Measurements from ENCODE around the gene MCTP1. TPM values are rescaled to one million over a fixed set of nuclear protein-coding genes. Genes with fewer than 3 reads are reported as not detected.

Gene MCTP1
- total RNA-seq, 4 donors from 2014 or later, result 3.5 to 19.8 (median 5.8) TPM

DNA sequence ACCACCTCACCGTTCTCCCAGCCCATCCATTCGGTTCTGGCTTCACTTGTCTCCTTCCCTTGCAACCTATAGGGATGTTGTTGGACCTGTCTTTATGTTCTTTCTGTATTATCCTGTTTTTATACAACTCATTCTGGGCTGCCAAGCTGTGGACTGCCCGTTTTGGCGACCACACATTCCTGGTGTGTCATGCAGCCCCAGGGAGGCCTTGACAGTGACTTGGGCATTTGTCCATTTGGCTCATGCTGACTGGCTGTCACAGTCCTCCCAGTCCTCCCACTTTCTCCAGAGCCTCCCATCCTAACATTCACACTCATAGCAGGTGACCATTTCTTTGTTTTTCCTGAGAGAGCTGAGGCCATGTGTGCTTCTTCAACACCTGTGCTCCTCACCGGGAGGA, 530.1 kb downstream of the MCTP1 start:
- no peaks in the 10 kb centered on the region for H3K36me3 ChIP-seq
- intact Hi-C loops (cut with DNase I), result no loop called here
- H3K9me3 ChIP-seq, result no peaks in the 10 kb centered on the region
- H3K27ac ChIP-seq, result no peak overlapping the region
- TF ChIP-seq POLR2A (IDR thresholded peaks at IDR 0.05), result no peak
- TF ChIP-seq, protein P1, sequence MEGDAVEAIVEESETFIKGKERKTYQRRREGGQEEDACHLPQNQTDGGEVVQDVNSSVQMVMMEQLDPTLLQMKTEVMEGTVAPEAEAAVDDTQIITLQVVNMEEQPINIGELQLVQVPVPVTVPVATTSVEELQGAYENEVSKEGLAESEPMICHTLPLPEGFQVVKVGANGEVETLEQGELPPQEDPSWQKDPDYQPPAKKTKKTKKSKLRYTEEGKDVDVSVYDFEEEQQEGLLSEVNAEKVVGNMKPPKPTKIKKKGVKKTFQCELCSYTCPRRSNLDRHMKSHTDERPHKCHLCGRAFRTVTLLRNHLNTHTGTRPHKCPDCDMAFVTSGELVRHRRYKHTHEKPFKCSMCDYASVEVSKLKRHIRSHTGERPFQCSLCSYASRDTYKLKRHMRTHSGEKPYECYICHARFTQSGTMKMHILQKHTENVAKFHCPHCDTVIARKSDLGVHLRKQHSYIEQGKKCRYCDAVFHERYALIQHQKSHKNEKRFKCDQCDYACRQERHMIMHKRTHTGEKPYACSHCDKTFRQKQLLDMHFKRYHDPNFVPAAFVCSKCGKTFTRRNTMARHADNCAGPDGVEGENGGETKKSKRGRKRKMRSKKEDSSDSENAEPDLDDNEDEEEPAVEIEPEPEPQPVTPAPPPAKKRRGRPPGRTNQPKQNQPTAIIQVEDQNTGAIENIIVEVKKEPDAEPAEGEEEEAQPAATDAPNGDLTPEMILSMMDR (IDR thresholded peaks at IDR 0.05), result no peak
- H3K4me3 ChIP-seq, result no peak overlapping the region
- H3K27me3 ChIP-seq, result no peaks in the 10 kb centered on the region
- no peaks in the 10 kb centered on the region for H3K4me1 ChIP-seq
- WGBS, 2 donors, result 65% methylated on average over 5 of the region's 5 CpGs
- no peak for DNase-seq

DNA sequence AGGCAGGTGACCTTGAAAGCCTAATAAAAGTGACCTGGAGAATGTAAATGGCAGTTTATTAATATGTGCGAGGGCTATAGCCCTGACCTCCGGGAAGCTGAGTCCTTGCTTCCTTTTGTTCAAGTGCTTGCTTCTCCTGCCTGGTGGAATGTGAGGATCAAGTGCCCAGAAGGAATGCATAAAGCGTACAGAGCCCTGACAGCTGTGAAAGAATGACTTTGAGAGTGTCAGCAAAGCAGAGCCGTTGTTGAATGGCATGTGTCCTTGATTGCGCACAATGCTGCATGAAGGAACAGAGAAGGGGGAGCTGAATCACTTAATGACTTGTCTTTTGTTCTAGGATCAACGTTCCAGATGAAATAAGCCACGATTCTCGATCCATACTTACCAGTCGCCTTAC, 533.4 kb downstream of the MCTP1 start:
- WGBS, 2 donors, result 54 to 65% methylated on average over 8 to 9 of the region's 9 CpGs
- DNase-seq, result no peak

DNA sequence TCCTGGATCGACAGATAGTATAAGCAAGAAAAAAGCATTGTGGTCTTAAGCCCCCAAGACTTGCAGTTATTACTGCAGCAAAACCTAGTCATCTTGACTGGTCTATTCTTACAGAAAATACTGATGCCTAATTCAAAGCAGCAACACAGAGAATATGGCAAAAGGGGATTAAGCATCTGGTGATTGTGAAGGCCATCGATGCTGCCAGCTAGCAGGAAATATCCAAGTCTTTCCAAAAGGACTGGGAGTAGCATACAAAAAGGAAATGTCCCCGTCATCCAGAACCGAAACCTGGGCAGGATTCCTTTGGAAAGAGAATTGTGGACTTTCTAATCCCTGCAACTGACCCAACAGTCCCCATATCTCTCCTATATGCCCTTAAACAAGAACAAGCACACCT, 534.2 kb downstream of the MCTP1 start:
- Histone ChIP-seq H3K27me3 (no peaks in the 10 kb centered on the region), H3K4me3 (no peak overlapping the region), H3K27ac (no peak overlapping the region), H3K4me1 (no peaks in the 10 kb centered on the region), H3K9me3 (no peaks in the 10 kb centered on the region), H3K36me3 (no peaks in the 10 kb centered on the region)
- TF ChIP-seq, protein P1 (IDR thresholded peaks at IDR 0.05), result no peak
- 68 to 85% methylated on average over 4 of the region's 4 CpGs for WGBS, 2 donors
- intact Hi-C loops (cut with DNase I), result no loop called here
- no peak for DNase-seq

More for the DNA sequence above, 533.4 kb downstream of the MCTP1 start:
- intact Hi-C loops (cut with DNase I), result no loop called here
- no peaks in the 10 kb centered on the region for H3K4me1 ChIP-seq
- TF ChIP-seq, protein P1 (IDR thresholded peaks at IDR 0.05), result no peak
- no peak for TF ChIP-seq POLR2A (IDR thresholded peaks at IDR 0.05)
- no peaks in the 10 kb centered on the region for H3K27me3 ChIP-seq
- no peaks in the 10 kb centered on the region for H3K9me3 ChIP-seq
- no peak overlapping the region for H3K27ac ChIP-seq
- H3K4me3 ChIP-seq, result no peak overlapping the region
- no peaks in the 10 kb centered on the region for H3K36me3 ChIP-seq

DNA sequence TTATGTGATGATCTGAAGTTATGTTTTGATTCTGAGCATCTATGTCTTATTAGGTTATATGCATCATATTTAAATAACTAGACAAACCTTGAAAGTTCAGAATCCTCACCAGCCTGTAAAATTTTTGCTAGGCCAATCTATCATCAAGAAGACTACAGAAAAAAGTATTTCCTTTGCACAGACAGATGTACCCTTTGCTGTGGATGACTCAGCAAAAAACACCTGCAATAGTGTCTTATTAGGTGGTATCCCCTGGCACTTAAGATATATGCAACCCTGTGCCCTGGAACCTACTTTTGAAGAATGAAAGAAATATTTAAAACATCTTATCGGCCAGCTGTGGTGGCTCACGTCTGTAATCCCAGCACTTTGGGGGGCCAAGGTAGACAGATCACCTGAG, 535.9 kb downstream of the MCTP1 start:
- Histone ChIP-seq H3K36me3 (no peaks in the 10 kb centered on the region), H3K4me1 (no peaks in the 10 kb centered on the region), H3K9me3 (no peaks in the 10 kb centered on the region), H3K27ac (no peak overlapping the region), H3K27me3 (no peaks in the 10 kb centered on the region), H3K4me3 (no peak overlapping the region)
- intact Hi-C loops (cut with DNase I), result no loop called here
- DNase-seq, result no peak
- 73 to 90% methylated on average over 2 of the region's 2 CpGs for WGBS, 2 donors
- no peak for TF ChIP-seq POLR2A (IDR thresholded peaks at IDR 0.05)
- TF ChIP-seq, protein P1 (IDR thresholded peaks at IDR 0.05), result no peak

DNA sequence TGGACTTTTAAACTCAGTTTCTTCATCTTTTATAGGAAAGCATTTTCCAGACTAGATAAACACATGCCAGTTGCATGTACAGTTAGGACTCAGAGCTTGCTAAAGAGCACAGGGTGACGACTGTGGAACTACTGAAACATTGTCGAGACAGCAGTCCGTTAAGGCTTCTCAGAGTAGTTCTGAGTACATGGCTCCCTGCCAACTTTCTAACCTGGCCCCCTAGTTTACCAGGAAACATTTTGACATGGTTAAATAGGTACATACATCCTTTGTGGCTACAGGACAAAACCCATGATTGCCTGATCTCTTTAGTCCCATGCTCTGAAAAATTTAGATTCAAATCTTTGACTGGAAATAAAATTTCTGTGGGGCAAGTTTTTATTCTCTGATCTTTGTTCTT, 536.7 kb downstream of the MCTP1 start:
- H3K27ac ChIP-seq, result no peak overlapping the region
- no peak overlapping the region for H3K4me3 ChIP-seq
- no peaks in the 10 kb centered on the region for H3K9me3 ChIP-seq
- TF ChIP-seq, protein P1 (IDR thresholded peaks at IDR 0.05), result no peak
- no peak for TF ChIP-seq POLR2A (IDR thresholded peaks at IDR 0.05)
- intact Hi-C loops (cut with DNase I), result no loop called here
- no peaks in the 10 kb centered on the region for H3K4me1 ChIP-seq
- no peaks in the 10 kb centered on the region for H3K36me3 ChIP-seq
- DNase-seq, result no peak
- H3K27me3 ChIP-seq, result no peaks in the 10 kb centered on the region
- WGBS, 2 donors, result 61 to 77% methylated on average over 3 of the region's 3 CpGs
